ENCODE data around the gene RNASE4. TPM values are rescaled to one million over a fixed set of nuclear protein-coding genes. Genes with fewer than 3 reads are reported as not detected.

RNASE4 gene
- polyA plus RNA-seq, 1 donor (not counting 4 experiments of a cell fraction or from before 2014, with no cell fraction given) = 5.5 TPM

GRCh38 chr14:20719777-20720176 is 35.4 kb downstream of the RNASE4 start:
- Histone ChIP-seq H2AFZ (ENCODE audit: control insufficient read depth, low read length) (no peak overlapping the region), H3K27me3 (ENCODE audit: control insufficient read depth, extremely low read depth, insufficient read depth, low read length) (peaks cover 3% of the 10 kb centered on the region), H4K20me1 (ENCODE audit: control insufficient read depth, extremely low read depth, insufficient read depth, low read length) (no peaks in the 10 kb centered on the region), H3K4me3 (ENCODE audit: control insufficient read depth in 2 of 3, extremely low read depth in 1 of 3, insufficient read depth in 2 of 3, low read depth in 1 of 3, low read length in 3 of 3) (no peak overlapping the region), H3K36me3 (ENCODE audit: control insufficient read depth in 2 of 2, extremely low read depth in 1 of 2, insufficient read depth in 2 of 2, low read length in 2 of 2) (no peaks in the 10 kb centered on the region), H3K4me1 (ENCODE audit: control insufficient read depth, extremely low read depth, insufficient read depth, low read length) (no peaks in the 10 kb centered on the region), H3K4me2 (ENCODE audit: control insufficient read depth, extremely low read depth, insufficient read depth, low read depth, low read length) (no peak overlapping the region), H3K79me2 (ENCODE audit: control insufficient read depth, insufficient read depth, low read length) (no peaks in the 10 kb centered on the region), H3K9ac (ENCODE audit: control insufficient read depth, extremely low read depth, insufficient read depth, low read length) (no peak overlapping the region), H3K9me1 (ENCODE audit: control insufficient read depth, extremely low read depth, insufficient read depth, low read length) (no peaks in the 10 kb centered on the region), H3K9me3 (ENCODE audit: control insufficient read depth, low read depth, low read length) (no peaks in the 10 kb centered on the region), H3K27ac (ENCODE audit: control insufficient read depth, insufficient read depth, low read length) (no peak overlapping the region)
- no peak for TF ChIP-seq CTCF (optimal IDR thresholded peaks at IDR 0.05 in 1 of 3, IDR thresholded peaks at IDR 0.05 in 1 of 3, conservative IDR thresholded peaks at IDR 0.05 in 1 of 3; ENCODE audit: extremely low read depth in 1 of 3, insufficient read depth in 2 of 3, low read length in 3 of 3)
- TF ChIP-seq EZH2 (IDR thresholded peaks at IDR 0.05; ENCODE audit: low read length) = no peak
- no peak for DNase-seq (ENCODE audit: low read depth, low spot score)
- dilution Hi-C loops (cut with MboI; ENCODE audit: extremely low pct_ligation_motif_present, low sequenced_read_pairs) = no loop called here
- FAIRE-seq = no peak

GRCh38 chr14:20720741-20721140 is 36.4 kb downstream of the RNASE4 start:
- Histone ChIP-seq H3K27me3 (ENCODE audit: control insufficient read depth, extremely low read depth, insufficient read depth, low read length) (peaks cover 3% of the 10 kb centered on the region), H4K20me1 (ENCODE audit: control insufficient read depth, extremely low read depth, insufficient read depth, low read length) (no peaks in the 10 kb centered on the region), H3K36me3 (ENCODE audit: control insufficient read depth in 2 of 2, extremely low read depth in 1 of 2, insufficient read depth in 2 of 2, low read length in 2 of 2) (no peaks in the 10 kb centered on the region), H3K9me3 (ENCODE audit: control insufficient read depth, low read depth, low read length) (no peaks in the 10 kb centered on the region), H3K27ac (ENCODE audit: control insufficient read depth, insufficient read depth, low read length) (no peak overlapping the region), H3K9me1 (ENCODE audit: control insufficient read depth, extremely low read depth, insufficient read depth, low read length) (no peaks in the 10 kb centered on the region), H3K4me1 (ENCODE audit: control insufficient read depth, extremely low read depth, insufficient read depth, low read length) (no peaks in the 10 kb centered on the region), H3K4me3 (ENCODE audit: control insufficient read depth in 2 of 3, extremely low read depth in 1 of 3, insufficient read depth in 2 of 3, low read depth in 1 of 3, low read length in 3 of 3) (no peak overlapping the region), H2AFZ (ENCODE audit: control insufficient read depth, low read length) (no peak overlapping the region), H3K79me2 (ENCODE audit: control insufficient read depth, insufficient read depth, low read length) (no peaks in the 10 kb centered on the region), H3K4me2 (ENCODE audit: control insufficient read depth, extremely low read depth, insufficient read depth, low read depth, low read length) (no peak overlapping the region), H3K9ac (ENCODE audit: control insufficient read depth, extremely low read depth, insufficient read depth, low read length) (no peak overlapping the region)
- DNase-seq (ENCODE audit: low read depth, low spot score) (no peak), FAIRE-seq (no peak)
- TF ChIP-seq EZH2 (IDR thresholded peaks at IDR 0.05; ENCODE audit: low read length) (no peak), CTCF (optimal IDR thresholded peaks at IDR 0.05 in 1 of 3, IDR thresholded peaks at IDR 0.05 in 1 of 3, conservative IDR thresholded peaks at IDR 0.05 in 1 of 3; ENCODE audit: extremely low read depth in 1 of 3, insufficient read depth in 2 of 3, low read length in 3 of 3) (no peak)
- dilution Hi-C loops (cut with MboI; ENCODE audit: extremely low pct_ligation_motif_present, low sequenced_read_pairs) = no loop called here
